KMS-11 (cell line): ENCODE measurements around the gene EFTUD2.

Source experiments
- H2AFZ ChIP-seq: fragments of 200-600 bp; sonication (generic); 2 replicates; pipeline ENCODE4 v1.6.1; 2016; ENCODE audit warnings: antibody characterized with exemption, mixed run types, low read depth
- H3K27ac ChIP-seq: fragments of 200-600 bp; sonication (generic); 2 replicates; pipeline ENCODE4 v1.6.1; 2016; ENCODE audit warnings: mild to moderate bottlenecking, mixed run types
- H3K27me3 ChIP-seq: fragments of 200-600 bp; sonication (generic); 2 replicates; pipeline ENCODE4 v1.6.1; 2017; ENCODE audit warnings: mild to moderate bottlenecking, low read depth, mixed run types, moderate library complexity; ENCODE audit not compliant: insufficient read depth
- H3K36me3 ChIP-seq: fragments of 200-600 bp; sonication (generic); 2 replicates; pipeline ENCODE4 v1.6.1; 2017; ENCODE audit warnings: mild to moderate bottlenecking, mixed run types; ENCODE audit not compliant: insufficient read depth
- H3K4me1 ChIP-seq: fragments of 200-600 bp; sonication (generic); 2 replicates; pipeline ENCODE4 v1.6.1; 2016; ENCODE audit warnings: mild to moderate bottlenecking, low read depth, mixed run types; ENCODE audit not compliant: poor library complexity, severe bottlenecking
- H3K4me2 ChIP-seq: fragments of 200-600 bp; sonication (generic); 2 replicates; pipeline ENCODE4 v1.7.0; 2016; ENCODE audit warnings: mild to moderate bottlenecking, mixed run types
- H3K4me3 ChIP-seq: fragments of 200-600 bp; sonication (generic); IDR thresholded peaks from 2 replicates; pipeline ENCODE4 v1.6.1; 2017; ENCODE audit warnings: low read depth, low read length, mixed read lengths; ENCODE audit not compliant: insufficient read depth
- H3K79me2 ChIP-seq: fragments of 200-600 bp; sonication (generic); 2 replicates; pipeline ENCODE4 v1.6.1; 2016; ENCODE audit warnings: low read depth, mixed run types; ENCODE audit not compliant: insufficient read depth
- H3K9ac ChIP-seq: fragments of 200-600 bp; sonication (generic); 2 replicates; pipeline ENCODE4 v1.6.1; 2016; ENCODE audit warnings: mild to moderate bottlenecking, mixed run types
- H4K20me1 ChIP-seq: fragments of 200-600 bp; sonication (generic); 2 replicates; pipeline ENCODE4 v1.6.1; 2016; ENCODE audit warnings: mild to moderate bottlenecking, mixed run types; ENCODE audit not compliant: insufficient read depth
- TF ChIP-seq, protein P1 (sequence below): fragments of 200-600 bp; sonication (generic); conservative IDR thresholded peaks from 2 replicates; pipeline ENCODE4 v1.6.1; 2017; ENCODE audit warnings: low read depth, mild to moderate bottlenecking, antibody characterized with exemption, low read length, moderate library complexity, mixed read lengths

EFTUD2 gene

DNA sequence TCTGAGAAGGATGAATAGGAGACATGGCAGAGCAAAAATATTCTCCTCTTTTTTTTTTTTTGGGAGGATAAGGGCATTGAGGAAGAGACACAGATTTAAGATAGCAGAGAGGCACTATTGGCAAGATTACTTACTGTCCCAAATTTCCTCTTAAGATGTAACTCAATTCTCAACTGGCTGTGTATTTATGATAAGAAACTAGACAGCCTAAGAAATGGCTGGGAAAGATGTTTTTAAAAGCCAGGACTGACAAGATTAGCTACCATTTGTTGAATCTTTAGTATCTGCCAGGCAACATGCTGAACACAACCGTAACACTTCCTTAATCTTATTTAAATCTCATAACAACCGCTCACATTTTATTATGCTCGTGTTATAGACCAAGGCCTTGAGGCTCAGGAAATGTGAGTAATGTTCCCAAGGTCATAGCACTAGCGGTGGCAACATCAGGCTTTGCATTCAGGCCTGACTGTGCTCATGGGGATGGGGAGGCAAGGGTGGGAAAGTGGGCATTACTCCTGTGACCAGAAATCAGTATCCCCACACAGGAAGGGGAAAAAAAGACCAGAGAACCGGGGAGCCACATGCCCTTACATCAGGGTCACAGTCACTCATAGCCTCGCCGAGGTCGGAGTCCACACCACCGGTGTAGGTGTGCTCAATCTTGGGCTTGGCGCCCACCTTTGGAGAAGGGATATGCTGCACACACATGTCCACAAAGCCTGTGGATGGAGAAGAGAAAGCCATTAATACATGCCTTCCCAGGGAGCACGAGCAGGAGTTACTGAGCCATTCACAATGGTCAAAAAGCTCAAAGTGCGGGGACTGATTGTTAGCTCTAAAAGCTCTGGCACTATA lies 36.0 kb downstream of the EFTUD2 start:
- Histone ChIP-seq H3K36me3 (peaks cover 3% of the 10 kb centered on the region; the same call in 1 of the 2 replicates), H3K27me3 (no peaks in the 10 kb centered on the region), H3K27ac (no peak overlapping the region), H3K9ac (no peak overlapping the region), H3K4me1 (peaks cover 3% of the 10 kb centered on the region), H4K20me1 (peaks cover 4% of the 10 kb centered on the region; the same call in 1 of the 2 replicates), H3K4me3 (no peak overlapping the region), H3K79me2 (no peaks in the 10 kb centered on the region), H3K4me2 (no peak overlapping the region), H2AFZ (no peak overlapping the region)
- TF ChIP-seq, protein P1, sequence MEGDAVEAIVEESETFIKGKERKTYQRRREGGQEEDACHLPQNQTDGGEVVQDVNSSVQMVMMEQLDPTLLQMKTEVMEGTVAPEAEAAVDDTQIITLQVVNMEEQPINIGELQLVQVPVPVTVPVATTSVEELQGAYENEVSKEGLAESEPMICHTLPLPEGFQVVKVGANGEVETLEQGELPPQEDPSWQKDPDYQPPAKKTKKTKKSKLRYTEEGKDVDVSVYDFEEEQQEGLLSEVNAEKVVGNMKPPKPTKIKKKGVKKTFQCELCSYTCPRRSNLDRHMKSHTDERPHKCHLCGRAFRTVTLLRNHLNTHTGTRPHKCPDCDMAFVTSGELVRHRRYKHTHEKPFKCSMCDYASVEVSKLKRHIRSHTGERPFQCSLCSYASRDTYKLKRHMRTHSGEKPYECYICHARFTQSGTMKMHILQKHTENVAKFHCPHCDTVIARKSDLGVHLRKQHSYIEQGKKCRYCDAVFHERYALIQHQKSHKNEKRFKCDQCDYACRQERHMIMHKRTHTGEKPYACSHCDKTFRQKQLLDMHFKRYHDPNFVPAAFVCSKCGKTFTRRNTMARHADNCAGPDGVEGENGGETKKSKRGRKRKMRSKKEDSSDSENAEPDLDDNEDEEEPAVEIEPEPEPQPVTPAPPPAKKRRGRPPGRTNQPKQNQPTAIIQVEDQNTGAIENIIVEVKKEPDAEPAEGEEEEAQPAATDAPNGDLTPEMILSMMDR: no peak

- no peak overlapping the region for H3K4me3 ChIP-seq
- no peaks in the 10 kb centered on the region; the same call in 1 of the 2 replicates for H3K36me3 ChIP-seq
- no peak overlapping the region for H3K4me2 ChIP-seq
- H4K20me1 ChIP-seq: peaks cover 4% of the 10 kb centered on the region; the same call in 1 of the 2 replicates
- TF ChIP-seq, protein P1: no peak
- no peaks in the 10 kb centered on the region for H3K79me2 ChIP-seq
- H3K4me1 ChIP-seq: peaks cover 3% of the 10 kb centered on the region
- no peaks in the 10 kb centered on the region for H3K27me3 ChIP-seq
- no peak overlapping the region for H3K9ac ChIP-seq
- no peak overlapping the region for H3K27ac ChIP-seq
- no peak overlapping the region for H2AFZ ChIP-seq
Measured at GRCh38 chr17:44862278-44862914, 36.8 kb downstream of the EFTUD2 start.

DNA sequence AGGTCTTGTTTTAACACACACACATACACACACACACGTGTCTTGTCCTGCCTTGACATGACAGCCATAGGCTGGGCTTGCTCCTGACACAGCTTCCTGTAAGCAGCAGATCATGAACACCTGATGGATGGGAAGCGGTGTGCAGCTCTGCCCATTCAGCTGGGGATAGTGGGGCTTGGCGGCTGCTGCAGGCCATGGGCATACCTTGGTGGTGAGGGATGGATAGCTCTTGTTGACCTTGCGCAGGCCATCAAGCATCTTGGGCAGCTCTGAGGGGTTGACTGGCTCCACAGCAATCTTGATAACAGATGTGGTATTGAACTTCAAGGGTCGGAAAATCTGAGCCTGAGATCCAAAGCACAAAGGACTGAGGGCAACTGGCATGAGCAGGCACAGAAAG lies 39.5 kb downstream of the EFTUD2 start:
- H2AFZ ChIP-seq: no peak overlapping the region
- peaks cover 3% of the 10 kb centered on the region; the same call in 1 of the 2 replicates for H3K36me3 ChIP-seq
- TF ChIP-seq, protein P1: no peak
- H3K4me3 ChIP-seq: no peak overlapping the region
- H3K4me1 ChIP-seq: no peaks in the 10 kb centered on the region
- H3K4me2 ChIP-seq: no peak overlapping the region
- H3K27ac ChIP-seq: no peak overlapping the region
- H3K9ac ChIP-seq: no peak overlapping the region
- H3K27me3 ChIP-seq: no peaks in the 10 kb centered on the region
- H4K20me1 ChIP-seq: no peaks in the 10 kb centered on the region
- no peaks in the 10 kb centered on the region for H3K79me2 ChIP-seq

DNA sequence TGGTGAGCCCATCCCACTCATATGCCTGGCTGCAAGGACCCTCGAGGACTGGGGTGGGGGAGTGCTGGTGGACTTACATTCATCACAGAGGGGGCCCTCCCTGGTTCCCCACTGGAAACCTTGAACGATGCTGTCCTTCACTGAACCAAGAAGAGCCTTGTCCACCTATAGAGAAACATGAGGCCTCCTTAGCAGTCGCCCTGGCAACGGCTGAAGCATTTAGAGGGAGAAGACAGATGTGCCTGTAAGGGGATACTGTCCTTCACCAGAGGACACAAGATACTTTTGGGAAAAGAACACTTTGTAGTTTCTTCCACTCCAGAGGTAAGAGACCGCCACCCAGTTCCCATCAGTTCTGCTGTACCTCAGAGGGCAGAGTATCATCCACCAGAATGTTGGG lies 45.1 kb downstream of the EFTUD2 start:
- H3K9ac ChIP-seq: no peak overlapping the region
- peaks cover 7% of the 10 kb centered on the region for H3K4me1 ChIP-seq
- no peak overlapping the region for H2AFZ ChIP-seq
- no peaks in the 10 kb centered on the region for H4K20me1 ChIP-seq
- no peak overlapping the region for H3K4me3 ChIP-seq
- H3K79me2 ChIP-seq: no peaks in the 10 kb centered on the region
- no peak overlapping the region for H3K4me2 ChIP-seq
- H3K27me3 ChIP-seq: no peaks in the 10 kb centered on the region
- TF ChIP-seq, protein P1: no peak
- H3K36me3 ChIP-seq: peaks cover 3% of the 10 kb centered on the region; the same call in 1 of the 2 replicates
- H3K27ac ChIP-seq: no peak overlapping the region
